Right atrium auricular region (tissue), 2 donors: ENCODE data around the gene SUPT6H. TPM values are rescaled to one million over a fixed set of nuclear protein-coding genes. Genes with fewer than 3 reads are reported as not detected.
"Not testable (repeated sequence)": the region's sequence is repeated elsewhere in the genome, so short reads cannot be mapped to it uniquely, and the experiment has no call there.

Experiments
- DNase-seq: peaks from one replicate; pipeline ENCODE4 v3.0.0-alpha.2; 2019; ENCODE audit warnings: low spot score
- H3K27ac ChIP-seq, 2 donors: fragments of 200-600 bp; sonication (generic); 1 replicate in 1 of 2; 2 replicates in 1 of 2; pipeline ENCODE4 v1.5.1; 2016 to 2019
- H3K27me3 ChIP-seq, 2 donors: fragments of 200-600 bp; sonication (generic); one replicate each; pipeline versions ENCODE4 v1.5.1 to v1.6.0; 2017 to 2019
- H3K36me3 ChIP-seq: fragments of 200-600 bp; sonication (generic); one replicate; pipeline ENCODE4 v1.5.1; 2016
- H3K4me1 ChIP-seq, 2 donors: fragments of 200-600 bp; sonication (generic); one replicate each; pipeline versions ENCODE4 v1.5.1 to v1.6.0; 2017 to 2019
- H3K4me3 ChIP-seq, 2 donors: fragments of 200-600 bp; sonication (generic); 1 replicate in 1 of 2; 2 replicates in 1 of 2; pipeline ENCODE4 v1.5.1; 2017 to 2019; ENCODE audit warnings: mild to moderate bottlenecking in 1 of 2, moderate library complexity in 1 of 2
- H3K9me3 ChIP-seq, 2 donors: fragments of 200-600 bp; sonication (generic); one replicate each; pipeline ENCODE4 v1.5.1; 2019
- total RNA-seq, 2 donors: library from RNA; depleted of rRNA; stranded (reverse); fragments of >200 nt; gene quantifications; one replicate each; pipeline ENCODE4 v1.1.0, GENCODE V29; 2016
- TF ChIP-seq, protein P1 (sequence below), 2 donors: fragments of 200-600 bp; sonication (generic); IDR thresholded peaks; one replicate each; pipeline ENCODE4 v1.5.1; 2019; ENCODE audit warnings: antibody characterized with exemption in 2 of 2

Gene SUPT6H
- total RNA-seq, 2 donors from 2014 or later: 28.5 to 45.4 TPM

DNA sequence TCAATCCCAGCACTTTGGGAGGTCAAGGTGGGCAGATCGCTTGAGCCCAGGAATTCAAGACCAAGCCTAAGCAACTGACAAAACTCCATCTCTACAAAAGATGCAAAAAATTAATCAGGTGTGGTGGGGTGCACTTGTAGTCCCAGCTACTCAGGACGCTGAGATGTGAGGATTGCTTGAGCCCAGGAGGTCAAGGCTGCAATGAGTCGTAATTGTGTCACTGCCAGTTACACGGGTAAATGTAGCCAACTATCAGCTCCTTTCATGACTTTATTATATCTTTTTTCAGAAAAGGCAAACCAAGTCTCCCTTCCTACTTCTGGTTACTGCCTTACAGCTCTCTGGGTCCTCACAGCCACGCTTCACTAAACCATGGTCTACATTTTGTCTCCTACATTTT is 4.2 kb upstream of the SUPT6H start:
- Histone ChIP-seq H3K9me3 (no peaks in the 10 kb centered on the region), H3K4me3 (no peak overlapping the region), H3K36me3 (peaks cover 20% of the 10 kb centered on the region), H3K27ac (no peak overlapping the region), H3K4me1 (peaks cover 0 to 16% of the 10 kb centered on the region in 2 donors), H3K27me3 (no peaks in the 10 kb centered on the region)
- DNase-seq: no peak
- TF ChIP-seq, protein P1, sequence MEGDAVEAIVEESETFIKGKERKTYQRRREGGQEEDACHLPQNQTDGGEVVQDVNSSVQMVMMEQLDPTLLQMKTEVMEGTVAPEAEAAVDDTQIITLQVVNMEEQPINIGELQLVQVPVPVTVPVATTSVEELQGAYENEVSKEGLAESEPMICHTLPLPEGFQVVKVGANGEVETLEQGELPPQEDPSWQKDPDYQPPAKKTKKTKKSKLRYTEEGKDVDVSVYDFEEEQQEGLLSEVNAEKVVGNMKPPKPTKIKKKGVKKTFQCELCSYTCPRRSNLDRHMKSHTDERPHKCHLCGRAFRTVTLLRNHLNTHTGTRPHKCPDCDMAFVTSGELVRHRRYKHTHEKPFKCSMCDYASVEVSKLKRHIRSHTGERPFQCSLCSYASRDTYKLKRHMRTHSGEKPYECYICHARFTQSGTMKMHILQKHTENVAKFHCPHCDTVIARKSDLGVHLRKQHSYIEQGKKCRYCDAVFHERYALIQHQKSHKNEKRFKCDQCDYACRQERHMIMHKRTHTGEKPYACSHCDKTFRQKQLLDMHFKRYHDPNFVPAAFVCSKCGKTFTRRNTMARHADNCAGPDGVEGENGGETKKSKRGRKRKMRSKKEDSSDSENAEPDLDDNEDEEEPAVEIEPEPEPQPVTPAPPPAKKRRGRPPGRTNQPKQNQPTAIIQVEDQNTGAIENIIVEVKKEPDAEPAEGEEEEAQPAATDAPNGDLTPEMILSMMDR (IDR thresholded peaks at IDR 0.05): no peak

GRCh38 chr17:28658342-28658741 is 3.7 kb upstream of the SUPT6H start:
- not testable (repeated sequence) for DNase-seq, H3K4me3 ChIP-seq, H3K9me3 ChIP-seq, H3K27ac ChIP-seq, H3K27me3 ChIP-seq
- peaks cover 20% of the 10 kb centered on the region for H3K36me3 ChIP-seq
- H3K4me1 ChIP-seq: peaks cover 0 to 22% of the 10 kb centered on the region in 2 donors

- DNase-seq, H3K27ac ChIP-seq, H3K9me3 ChIP-seq, H3K4me3 ChIP-seq, H3K27me3 ChIP-seq: not testable (repeated sequence)
- Histone ChIP-seq H3K4me1 (peaks cover 0 to 27% of the 10 kb centered on the region in 2 donors), H3K36me3 (peaks cover 20% of the 10 kb centered on the region)
These were observed 3.1 kb upstream of the SUPT6H start for GRCh38 chr17:28658766-28659496.

DNA sequence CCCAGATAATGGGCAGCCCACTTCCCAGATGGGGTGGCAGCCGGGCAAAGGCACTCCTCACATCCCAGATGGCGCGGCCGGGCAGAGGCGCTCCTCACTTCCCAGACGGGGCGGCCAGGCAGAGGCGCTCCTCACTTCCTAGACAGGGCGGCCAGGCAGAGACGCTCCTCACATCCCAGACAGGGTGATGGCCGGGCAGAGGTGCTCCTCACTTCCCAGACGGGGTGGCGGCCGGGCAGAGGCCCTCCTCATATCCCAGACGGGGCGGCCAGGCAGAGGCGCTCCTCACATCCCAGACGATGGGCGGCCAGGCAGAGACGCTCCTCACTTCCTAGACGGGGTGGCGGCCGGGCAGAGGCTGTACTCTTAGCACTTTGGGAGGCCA is 2.5 kb upstream of the SUPT6H start:
- H3K27ac ChIP-seq, H3K9me3 ChIP-seq, DNase-seq, H3K4me3 ChIP-seq, H3K27me3 ChIP-seq: not testable (repeated sequence)
- Histone ChIP-seq H3K4me1 (peaks cover 0 to 32% of the 10 kb centered on the region in 2 donors), H3K36me3 (peaks cover 20% of the 10 kb centered on the region)

GRCh38 chr17:28662527-28662829 is 473 bp downstream of the SUPT6H start:
- peaks cover 0 to 34% of the 10 kb centered on the region in 2 donors for H3K4me1 ChIP-seq
- TF ChIP-seq, protein P1 (IDR thresholded peaks at IDR 0.05): no peak
- no peak for DNase-seq
- H3K36me3 ChIP-seq: peaks cover 20% of the 10 kb centered on the region
- no peaks in the 10 kb centered on the region for H3K9me3 ChIP-seq
- no peaks in the 10 kb centered on the region for H3K27me3 ChIP-seq
- H3K4me3 ChIP-seq: peak overlapping the region; percentile 88 to 91
- H3K27ac ChIP-seq: peak overlapping the region; percentile 94 to 98

GRCh38 chr17:28663723-28664122 is 1.7 kb downstream of the SUPT6H start:
- Histone ChIP-seq H3K4me1 (peaks cover 0 to 34% of the 10 kb centered on the region in 2 donors), H3K36me3 (peaks cover 21% of the 10 kb centered on the region)

GRCh38 chr17:28665994-28666393 is 4.0 kb downstream of the SUPT6H start:
- H3K36me3 ChIP-seq: peaks cover 23% of the 10 kb centered on the region

More at GRCh38 chr17:28663723-28664122, 1.7 kb downstream of the SUPT6H start:
- TF ChIP-seq, protein P1 (IDR thresholded peaks at IDR 0.05): no peak
- no peaks in the 10 kb centered on the region for H3K9me3 ChIP-seq
- H3K27ac ChIP-seq: no peak overlapping the region
- no peak overlapping the region for H3K4me3 ChIP-seq
- DNase-seq: no peak
- no peaks in the 10 kb centered on the region for H3K27me3 ChIP-seq

More at GRCh38 chr17:28665994-28666393, 4.0 kb downstream of the SUPT6H start:
- DNase-seq: no peak
- Histone ChIP-seq H3K27ac (no peak overlapping the region), H3K9me3 (no peaks in the 10 kb centered on the region), H3K27me3 (no peaks in the 10 kb centered on the region), H3K4me3 (no peak overlapping the region), H3K4me1 (peaks cover 0 to 24% of the 10 kb centered on the region in 2 donors)
- TF ChIP-seq, protein P1 (IDR thresholded peaks at IDR 0.05): no peak
